Activated T-cell treated with anti-CD3 and anti-CD28 coated beads, Interleukin-2, amount 50 U/mL, for 4 hours (primary cell): ENCODE data around the gene PTH2R. TPM values are rescaled to one million over a fixed set of nuclear protein-coding genes. Genes with fewer than 3 reads are reported as not detected.
"Not testable (repeated sequence)": the region's sequence is repeated elsewhere in the genome, so short reads cannot be mapped to it uniquely, and the experiment has no call there.

Experiments
- ATAC-seq, 2 donors: fragments of 200-7000 bp; cut with Tn5 transposase; one replicate each; pipeline ENCODE4 v1.10.0; 2021
- DNase-seq: peaks from one replicate; pipeline ENCODE4 v3.0.0-alpha.2; 2020
- H3K27me3 Mint-ChIP-seq: one replicate; pipeline ENCODE4 v1.8.0; 2021; ENCODE audit warnings: low read depth, mixed read lengths
- H3K36me3 Mint-ChIP-seq: one replicate; pipeline ENCODE4 v1.8.0; 2022; ENCODE audit warnings: mixed read lengths; ENCODE audit not compliant: insufficient read depth
- H3K4me1 Mint-ChIP-seq: one replicate; pipeline ENCODE4 v1.8.0; 2021; ENCODE audit warnings: low read depth, mixed read lengths
- H3K4me3 Mint-ChIP-seq: one replicate; pipeline ENCODE4 v1.8.0; 2021; ENCODE audit warnings: mild to moderate bottlenecking, moderate library complexity, mixed read lengths
- H3K9me3 Mint-ChIP-seq: one replicate; pipeline ENCODE4 v1.8.0; 2021; ENCODE audit warnings: mixed read lengths
- total RNA-seq, 3 donors: library from RNA; stranded (reverse); gene quantifications; one replicate each; pipeline ENCODE4 v1.2.1, GENCODE V29; 2021

The PTH2R gene
- total RNA-seq, 3 donors from 2014 or later = not detected

DNA sequence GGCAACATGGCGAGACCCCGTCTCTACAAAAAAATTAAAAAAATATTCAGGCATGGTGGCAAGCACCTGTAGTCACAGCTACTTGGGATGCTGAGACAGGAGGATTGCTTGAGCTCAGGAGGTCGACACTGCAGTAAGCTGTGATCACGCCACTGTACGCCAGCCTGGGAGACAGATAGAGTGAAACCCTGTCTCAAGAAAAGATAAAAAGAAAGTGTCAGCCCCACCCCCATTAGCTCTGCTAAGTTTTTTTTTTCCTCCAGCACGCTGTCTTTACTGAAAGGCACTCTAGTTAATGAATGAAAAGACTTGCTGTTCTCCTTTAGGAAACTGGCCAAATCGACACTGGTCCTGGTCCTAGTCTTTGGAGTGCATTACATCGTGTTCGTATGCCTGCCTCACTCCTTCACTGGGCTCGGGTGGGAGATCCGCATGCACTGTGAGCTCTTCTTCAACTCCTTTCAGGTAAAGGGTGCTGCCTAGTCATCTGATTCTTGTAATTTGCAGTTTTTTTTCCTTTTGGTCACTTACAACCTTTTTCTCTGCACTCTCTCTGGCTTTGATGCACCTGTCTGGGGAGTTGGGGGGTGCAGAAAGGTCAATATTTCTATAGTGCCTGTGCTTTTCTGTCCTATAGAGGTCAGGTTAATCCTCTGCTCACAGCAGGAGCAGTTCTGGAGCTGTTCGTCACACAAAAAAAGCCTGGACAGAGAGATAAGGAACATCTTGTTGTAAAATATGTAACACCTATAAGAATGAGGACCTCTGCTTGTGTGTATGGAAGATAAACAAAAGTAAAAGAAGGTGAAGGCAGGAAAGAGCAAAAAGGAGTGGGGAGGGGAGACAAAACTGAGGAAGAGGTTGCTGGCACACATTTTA, 82.3 kb downstream of the PTH2R start:
- ATAC-seq (no peak), DNase-seq (no peak)
- Mint-ChIP-seq H3K36me3 (no peaks in the 10 kb centered on the region), H3K4me1 (no peaks in the 10 kb centered on the region), H3K4me3 (no peak overlapping the region), H3K27me3 (no peaks in the 10 kb centered on the region), H3K9me3 (no peaks in the 10 kb centered on the region)

DNA sequence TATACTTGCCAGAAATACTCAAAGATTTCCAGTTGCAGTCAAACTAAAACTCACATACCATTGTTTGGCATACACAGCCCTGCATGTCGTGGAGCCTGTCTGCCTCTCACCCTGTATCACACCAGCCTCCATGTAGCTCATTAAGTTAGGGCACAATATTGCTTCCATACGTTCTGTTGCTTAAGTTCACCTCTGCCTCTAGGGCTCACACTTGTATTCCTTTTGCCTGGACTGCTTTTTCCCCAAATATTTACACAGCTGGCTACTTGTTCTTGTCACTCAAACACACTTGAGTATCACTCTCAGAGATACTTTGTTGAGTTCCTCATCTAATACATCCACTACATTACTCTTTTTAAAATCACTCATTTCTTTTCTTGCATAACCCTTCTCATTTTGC, 83.1 kb downstream of the PTH2R start:
- DNase-seq (no peak), ATAC-seq (no peak)
- H3K9me3 Mint-ChIP-seq = no peaks in the 10 kb centered on the region
- no peaks in the 10 kb centered on the region for H3K4me1 Mint-ChIP-seq
- no peaks in the 10 kb centered on the region for H3K36me3 Mint-ChIP-seq
- no peak overlapping the region for H3K4me3 Mint-ChIP-seq
- peaks cover 1% of the 10 kb centered on the region for H3K27me3 Mint-ChIP-seq

DNA sequence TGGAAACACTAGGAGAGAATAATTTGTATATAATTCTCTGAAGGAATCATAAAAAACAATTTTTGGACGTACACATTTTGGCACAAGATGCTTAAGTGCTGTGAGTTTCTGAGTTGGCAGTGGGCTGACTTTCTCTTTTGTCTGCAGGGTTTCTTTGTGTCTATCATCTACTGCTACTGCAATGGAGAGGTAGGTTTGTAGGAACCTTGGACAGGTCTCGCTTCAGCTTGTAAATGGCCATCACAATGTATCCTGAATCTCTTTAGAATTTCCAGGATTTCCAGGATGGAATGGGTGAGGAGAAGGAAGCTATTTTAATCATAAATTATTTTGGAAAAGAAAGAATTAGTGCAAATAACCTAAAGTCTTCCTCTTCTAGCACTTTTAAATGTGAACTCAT, 83.9 kb downstream of the PTH2R start:
- Mint-ChIP-seq H3K27me3 (peaks cover 2% of the 10 kb centered on the region), H3K4me3 (no peak overlapping the region), H3K4me1 (no peaks in the 10 kb centered on the region), H3K9me3 (no peaks in the 10 kb centered on the region), H3K36me3 (no peaks in the 10 kb centered on the region)
- no peak for DNase-seq
- ATAC-seq = no peak

DNA sequence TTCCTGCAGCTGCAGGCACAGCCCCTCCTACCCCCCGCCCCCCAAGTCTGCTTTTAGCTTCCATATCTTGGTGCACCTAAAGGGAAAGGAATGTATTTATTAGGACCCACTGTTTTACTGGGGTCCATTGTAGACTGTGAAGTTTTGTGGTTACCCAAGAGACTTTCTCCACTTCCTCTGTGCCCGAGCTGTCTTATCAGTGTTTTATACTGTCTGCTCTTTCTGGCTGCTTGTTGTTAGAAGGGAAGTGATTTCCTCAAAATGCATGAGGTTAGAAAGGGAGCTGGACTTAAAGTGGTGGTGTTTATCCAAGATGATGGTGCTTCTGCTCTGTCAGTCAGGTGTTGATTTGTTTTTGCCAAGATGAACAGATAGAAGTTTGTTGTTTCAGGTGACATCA, 85.0 kb downstream of the PTH2R start:
- H3K36me3 Mint-ChIP-seq = no peaks in the 10 kb centered on the region
- DNase-seq (no peak), ATAC-seq (no peak)
- H3K27me3 Mint-ChIP-seq = peaks cover 2% of the 10 kb centered on the region
- H3K4me1 Mint-ChIP-seq = no peaks in the 10 kb centered on the region
- no peaks in the 10 kb centered on the region for H3K9me3 Mint-ChIP-seq
- no peak overlapping the region for H3K4me3 Mint-ChIP-seq

DNA sequence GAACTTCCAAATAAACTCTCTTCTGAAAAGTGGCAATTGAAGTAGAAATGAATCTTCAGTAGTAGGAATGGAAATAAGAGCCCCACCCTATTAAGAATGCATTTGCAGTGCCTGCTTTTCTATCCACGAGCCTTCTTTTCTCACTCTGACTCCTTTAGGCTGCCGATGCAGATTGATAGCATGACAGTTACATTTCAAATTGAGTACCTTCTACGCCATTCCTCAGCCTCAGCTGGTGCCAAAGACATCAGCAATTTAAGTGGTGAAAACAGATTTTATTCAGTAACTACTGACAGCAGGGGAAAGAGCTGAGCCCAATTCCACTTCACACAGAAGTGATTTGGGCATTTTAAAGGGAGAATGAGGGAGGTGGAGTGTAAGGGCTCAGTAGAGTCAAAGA, 85.5 kb downstream of the PTH2R start:
- Mint-ChIP-seq H3K27me3 (peaks cover 2% of the 10 kb centered on the region), H3K9me3 (no peaks in the 10 kb centered on the region), H3K4me1 (no peaks in the 10 kb centered on the region), H3K36me3 (no peaks in the 10 kb centered on the region), H3K4me3 (no peak overlapping the region)
- DNase-seq = no peak
- no peak for ATAC-seq

DNA sequence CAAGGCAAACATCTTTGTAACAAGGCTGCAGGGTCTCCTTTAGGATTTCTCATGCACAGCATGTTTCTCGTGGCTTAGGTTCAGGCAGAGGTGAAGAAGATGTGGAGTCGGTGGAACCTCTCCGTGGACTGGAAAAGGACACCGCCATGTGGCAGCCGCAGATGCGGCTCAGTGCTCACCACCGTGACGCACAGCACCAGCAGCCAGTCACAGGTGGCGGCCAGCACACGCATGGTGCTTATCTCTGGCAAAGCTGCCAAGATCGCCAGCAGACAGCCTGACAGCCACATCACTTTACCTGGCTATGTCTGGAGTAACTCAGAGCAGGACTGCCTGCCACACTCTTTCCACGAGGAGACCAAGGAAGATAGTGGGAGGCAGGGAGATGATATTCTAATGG, 86.6 kb downstream of the PTH2R start:
- no peak overlapping the region for H3K4me3 Mint-ChIP-seq
- no peak for DNase-seq
- H3K36me3 Mint-ChIP-seq = no peaks in the 10 kb centered on the region
- no peaks in the 10 kb centered on the region for H3K9me3 Mint-ChIP-seq
- H3K27me3 Mint-ChIP-seq = peaks cover 2% of the 10 kb centered on the region
- H3K4me1 Mint-ChIP-seq = no peaks in the 10 kb centered on the region
- no peak for ATAC-seq

DNA sequence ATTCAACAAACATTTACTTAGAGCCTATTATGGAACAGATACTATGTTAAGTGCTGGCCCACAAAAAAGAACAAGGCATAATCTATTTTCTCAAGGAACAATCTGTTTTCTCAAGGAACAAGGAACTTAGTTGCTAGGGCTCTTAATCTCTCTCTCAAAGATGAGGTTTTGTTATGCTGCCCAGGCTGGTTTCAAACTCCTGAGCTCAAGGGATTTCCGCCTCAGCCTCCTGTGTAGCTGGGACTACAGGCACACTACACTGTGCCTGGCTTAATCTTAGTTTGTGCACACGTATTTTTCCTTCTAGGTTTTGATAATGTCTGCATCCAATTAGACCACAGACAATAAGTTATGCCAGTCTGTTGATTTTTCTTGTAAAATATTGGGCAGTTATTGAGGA, 89.5 kb downstream of the PTH2R start:
- DNase-seq = no peak
- Mint-ChIP-seq H3K4me3 (no peak overlapping the region), H3K9me3 (no peaks in the 10 kb centered on the region), H3K4me1 (no peaks in the 10 kb centered on the region), H3K27me3 (peaks cover 2% of the 10 kb centered on the region), H3K36me3 (no peaks in the 10 kb centered on the region)
- no peak for ATAC-seq

GRCh38 chr2:208501206-208501605, 94.6 kb downstream of the PTH2R start:
- Mint-ChIP-seq H3K27me3 (no peaks in the 10 kb centered on the region), H3K9me3 (no peaks in the 10 kb centered on the region), H3K36me3 (no peaks in the 10 kb centered on the region), H3K4me3 (no peak overlapping the region), H3K4me1 (no peaks in the 10 kb centered on the region)
- ATAC-seq (no peak), DNase-seq (no peak)

DNA sequence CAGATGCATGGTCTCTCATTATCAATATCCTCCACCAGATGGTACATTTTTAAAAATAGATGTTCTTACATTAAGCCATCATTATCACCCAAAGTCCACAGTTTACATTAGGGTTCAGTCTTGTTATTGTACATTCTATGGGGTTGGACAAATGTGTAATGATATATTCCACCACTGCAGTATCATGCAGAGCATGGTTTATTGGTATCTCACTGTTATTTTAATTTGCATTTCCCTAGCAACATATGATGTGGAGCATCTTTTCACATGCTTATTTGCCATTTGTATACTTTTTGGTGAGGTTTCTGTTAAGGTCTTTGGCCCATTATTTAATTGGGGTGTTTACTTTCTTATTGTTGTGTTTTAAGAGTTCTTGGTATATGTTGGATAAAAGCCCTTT, 95.7 kb downstream of the PTH2R start:
- Mint-ChIP-seq H3K4me3 (no peak overlapping the region), H3K36me3 (no peaks in the 10 kb centered on the region), H3K4me1 (no peaks in the 10 kb centered on the region), H3K9me3 (peaks cover 4% of the 10 kb centered on the region), H3K27me3 (no peaks in the 10 kb centered on the region)
- DNase-seq (no peak), ATAC-seq (no peak)

- H3K36me3 Mint-ChIP-seq, H3K4me3 Mint-ChIP-seq, DNase-seq, H3K9me3 Mint-ChIP-seq, H3K4me1 Mint-ChIP-seq, ATAC-seq, H3K27me3 Mint-ChIP-seq: not testable (repeated sequence)
Measured at GRCh38 chr2:208505365-208505764, 98.8 kb downstream of the PTH2R start.

GRCh38 chr2:208509586-208509985, 103.0 kb downstream of the PTH2R start:
- DNase-seq (no peak), ATAC-seq (no peak)
- Mint-ChIP-seq H3K4me3 (no peak overlapping the region), H3K27me3 (no peaks in the 10 kb centered on the region), H3K36me3 (no peaks in the 10 kb centered on the region), H3K4me1 (no peaks in the 10 kb centered on the region), H3K9me3 (peaks cover 9% of the 10 kb centered on the region)

DNA sequence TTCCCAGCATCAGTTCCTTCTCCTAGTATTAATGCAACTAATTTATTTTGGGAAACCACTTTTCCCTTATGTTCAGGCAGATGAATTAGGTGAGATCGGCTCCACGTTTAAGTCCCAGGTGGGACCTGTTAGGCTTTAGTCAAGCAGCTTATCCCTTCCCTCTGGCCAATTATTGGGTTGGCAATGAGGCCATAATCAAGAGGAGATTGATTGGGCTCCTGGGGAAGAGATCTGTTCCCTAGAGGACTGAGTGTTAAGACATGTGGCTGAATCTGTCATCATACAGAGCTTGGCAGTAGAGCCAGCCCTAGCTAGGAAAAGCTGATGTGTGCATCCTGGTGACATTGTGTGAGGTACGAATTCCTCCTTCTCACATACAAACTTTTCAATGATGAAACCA, 104.4 kb downstream of the PTH2R start:
- no peaks in the 10 kb centered on the region for H3K36me3 Mint-ChIP-seq
- H3K4me1 Mint-ChIP-seq = no peaks in the 10 kb centered on the region
- H3K9me3 Mint-ChIP-seq = peaks cover 17% of the 10 kb centered on the region
- DNase-seq (no peak), ATAC-seq (no peak)
- no peak overlapping the region for H3K4me3 Mint-ChIP-seq
- H3K27me3 Mint-ChIP-seq = no peaks in the 10 kb centered on the region

DNA sequence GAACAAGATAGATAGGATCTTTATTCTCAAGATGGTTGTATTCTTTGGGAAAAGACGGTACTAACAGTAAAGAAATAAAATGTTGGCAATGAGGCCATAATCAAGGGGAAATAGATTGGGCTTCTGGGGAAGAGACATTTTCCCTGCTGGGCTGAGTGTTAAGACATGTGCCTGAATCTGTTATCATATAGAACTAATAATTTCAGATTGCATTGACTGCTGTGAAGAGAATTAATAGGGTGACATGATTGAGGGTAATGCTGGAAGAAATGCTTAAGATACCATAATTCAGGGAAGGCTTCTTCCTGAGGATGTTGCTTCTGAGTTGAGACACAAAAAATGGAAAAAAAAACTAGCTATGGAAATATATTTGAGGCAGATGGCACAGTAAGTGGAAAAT, 105.0 kb downstream of the PTH2R start:
- no peak for ATAC-seq
- H3K27me3 Mint-ChIP-seq = no peaks in the 10 kb centered on the region

DNA sequence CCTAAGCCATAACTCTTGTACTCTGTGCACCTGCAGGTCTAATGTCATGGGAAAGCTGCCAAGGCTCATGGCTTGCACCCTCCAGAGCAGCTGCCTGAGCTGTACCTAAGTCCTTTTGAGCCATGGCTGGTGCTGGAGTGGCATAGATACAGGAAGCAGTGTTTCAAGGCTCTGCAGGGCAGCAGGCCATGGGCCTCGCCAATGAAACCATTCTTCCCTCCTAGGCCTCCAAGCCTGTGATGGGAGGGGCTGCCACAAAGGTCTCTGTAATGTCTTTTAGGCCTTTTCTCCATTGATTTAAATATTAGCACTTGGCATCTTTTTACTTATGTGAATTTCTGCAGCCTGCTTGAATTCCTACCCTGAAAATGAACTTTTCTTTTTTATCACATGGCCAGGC, 108.5 kb downstream of the PTH2R start:
- no peak for DNase-seq
- ATAC-seq = no peak
- H3K4me3 Mint-ChIP-seq = no peak overlapping the region
- no peaks in the 10 kb centered on the region for H3K27me3 Mint-ChIP-seq
- no peaks in the 10 kb centered on the region for H3K36me3 Mint-ChIP-seq
- peaks cover 7% of the 10 kb centered on the region for H3K9me3 Mint-ChIP-seq
- no peaks in the 10 kb centered on the region for H3K4me1 Mint-ChIP-seq

More for the DNA sequence above, 105.0 kb downstream of the PTH2R start:
- no peak for DNase-seq
- Mint-ChIP-seq H3K4me1 (no peaks in the 10 kb centered on the region), H3K36me3 (no peaks in the 10 kb centered on the region), H3K9me3 (peaks cover 14% of the 10 kb centered on the region), H3K4me3 (no peak overlapping the region)

- H3K9me3 Mint-ChIP-seq, H3K36me3 Mint-ChIP-seq, H3K27me3 Mint-ChIP-seq, DNase-seq, ATAC-seq, H3K4me3 Mint-ChIP-seq, H3K4me1 Mint-ChIP-seq: not testable (repeated sequence)
Measured at GRCh38 chr2:208523069-208523468, 116.5 kb downstream of the PTH2R start.
